ENCODE results near the gene ZNF212.
"Not testable (repeated sequence)": the region's sequence is repeated elsewhere in the genome, so short reads cannot be mapped to it uniquely, and the experiment has no call there.

DNA sequence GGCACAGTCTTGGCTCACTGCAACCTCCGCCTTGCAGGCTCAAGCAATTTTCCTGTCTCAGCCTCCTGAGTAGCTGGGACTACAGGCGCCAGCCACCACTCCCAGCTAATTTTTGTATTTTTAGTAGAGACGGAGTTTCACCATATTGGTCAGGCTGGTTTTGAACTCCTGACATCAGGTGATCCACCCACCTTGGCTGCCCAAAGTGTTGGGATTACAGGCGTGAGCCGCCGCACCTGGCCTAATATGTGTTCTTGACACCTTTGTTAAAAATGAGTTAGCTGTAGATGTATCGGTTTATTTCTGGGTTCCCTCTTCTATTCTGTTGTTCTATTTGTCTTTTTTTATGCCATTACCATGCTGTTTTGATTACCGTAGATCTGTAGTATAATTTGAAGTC, 35.0 kb downstream of the ZNF212 start:
- TF ChIP-seq FOSL2 (IDR thresholded peaks at IDR 0.05; ENCODE audit: borderline replicate concordance, low read depth); FOXM1 (IDR thresholded peaks at IDR 0.05; ENCODE audit: low read depth): not testable (repeated sequence)
- TF ChIP-seq, protein P1, sequence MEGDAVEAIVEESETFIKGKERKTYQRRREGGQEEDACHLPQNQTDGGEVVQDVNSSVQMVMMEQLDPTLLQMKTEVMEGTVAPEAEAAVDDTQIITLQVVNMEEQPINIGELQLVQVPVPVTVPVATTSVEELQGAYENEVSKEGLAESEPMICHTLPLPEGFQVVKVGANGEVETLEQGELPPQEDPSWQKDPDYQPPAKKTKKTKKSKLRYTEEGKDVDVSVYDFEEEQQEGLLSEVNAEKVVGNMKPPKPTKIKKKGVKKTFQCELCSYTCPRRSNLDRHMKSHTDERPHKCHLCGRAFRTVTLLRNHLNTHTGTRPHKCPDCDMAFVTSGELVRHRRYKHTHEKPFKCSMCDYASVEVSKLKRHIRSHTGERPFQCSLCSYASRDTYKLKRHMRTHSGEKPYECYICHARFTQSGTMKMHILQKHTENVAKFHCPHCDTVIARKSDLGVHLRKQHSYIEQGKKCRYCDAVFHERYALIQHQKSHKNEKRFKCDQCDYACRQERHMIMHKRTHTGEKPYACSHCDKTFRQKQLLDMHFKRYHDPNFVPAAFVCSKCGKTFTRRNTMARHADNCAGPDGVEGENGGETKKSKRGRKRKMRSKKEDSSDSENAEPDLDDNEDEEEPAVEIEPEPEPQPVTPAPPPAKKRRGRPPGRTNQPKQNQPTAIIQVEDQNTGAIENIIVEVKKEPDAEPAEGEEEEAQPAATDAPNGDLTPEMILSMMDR (IDR thresholded peaks at IDR 0.05), result not testable (repeated sequence)

Data from SK-N-SH (cell line).